ENCODE data around the gene COP1. TPM values are rescaled to one million over a fixed set of nuclear protein-coding genes. Genes with fewer than 3 reads are reported as not detected.

Gene COP1
- total and polyA plus RNA-seq, 2 of the 13 experiments (the other 11 are each of a cell fraction or from before 2014, with no cell fraction given): 20.5 to 51.3 TPM

- no TSS peak for BruUV-seq (replicated peaks)
- H3K36me3 ChIP-seq (replicated peaks in 1 of 2; ENCODE audit: control insufficient read depth in 1 of 2, insufficient read depth in 2 of 2, low read length in 2 of 2): no peaks in the 10 kb centered on the region; a peak in 1 of 5 replicates
- ATAC-seq (no peak), DNase-seq (ENCODE audit: low spot score) (no peak), FAIRE-seq (no peak)
- in situ Hi-C loops (cut with HindIII; ENCODE audit: extremely low pct_ligation_motif_present, low pct_unique_long_range_greater_than_20kb): no loop called here
- no peak for TF ChIP-seq MTF1 (CRISPR knock-in tag; IDR thresholded peaks at IDR 0.05)
- no peak for TF ChIP-seq MAFG (CRISPR knock-in tag; IDR thresholded peaks at IDR 0.05)
- TF ChIP-seq TCF12 (IDR thresholded peaks at IDR 0.05): no peak
- TF ChIP-seq TCF12 (CRISPR knock-in tag; IDR thresholded peaks at IDR 0.05): no peak
- no peak for TF ChIP-seq FOXO1 (CRISPR knock-in tag; IDR thresholded peaks at IDR 0.05)
- CTCF ChIA-PET (ENCODE audit: low intra/inter-chr PET ratio, low total read pairs): no interaction called here
- WGBS (ENCODE audit: low lambda C conversion rate): 74% methylated on average over 2 of the region's 2 CpGs
- peaks cover 35% of the 10 kb centered on the region for H3K79me2 ChIP-seq (ENCODE audit: insufficient read depth, low read length)
- intact Hi-C loops (cut with micrococcal nuclease; ENCODE audit: unreplicated experiment): loop anchor here (5.0 kb wide), 1 partner anchor 73 kb away; the partner anchor contains the start of gene COP1
- H3K4me3 ChIP-seq (replicated peaks in 1 of 3; ENCODE audit: insufficient read depth in 1 of 3, low read depth in 2 of 3, low read length in 3 of 3): no peak overlapping the region
- H3K4me2 ChIP-seq (ENCODE audit: low read depth, low read length): no peak overlapping the region
- H4K20me1 ChIP-seq (ENCODE audit: insufficient read depth, low read length): no peaks in the 10 kb centered on the region
- H3K27ac ChIP-seq (ENCODE audit: extremely low read length, insufficient read depth, low read length): no peak overlapping the region
- peaks cover 10% of the 10 kb centered on the region; the same call in 1 of the 2 replicates for H3K4me1 ChIP-seq (ENCODE audit: insufficient read depth, low read length)
- H3K27me3 ChIP-seq (ENCODE audit: control insufficient read depth in 1 of 2, insufficient read depth in 2 of 2, low read length in 2 of 2): no peaks in the 10 kb centered on the region
- POLR2A ChIA-PET: interaction anchor here (1.2 kb wide), 1 partner anchor 73 kb away, joined by 3 read pairs; no protein-coding TSS in a partner anchor
- no peak overlapping the region for H2AFZ ChIP-seq (ENCODE audit: low read length)
- no peaks in the 10 kb centered on the region for H3K9me3 ChIP-seq (ENCODE audit: low read length)
- H3K9ac ChIP-seq (ENCODE audit: insufficient read depth, low read depth, low read length): no peak overlapping the region
Observed at GRCh38 chr1:176134666-176135065, 72.4 kb downstream of the COP1 start.

GRCh38 chr1:176122282-176122681 is 84.8 kb downstream of the COP1 start:
- Histone ChIP-seq H3K27me3 (ENCODE audit: control insufficient read depth in 1 of 2, insufficient read depth in 2 of 2, low read length in 2 of 2) (no peaks in the 10 kb centered on the region), H3K4me1 (ENCODE audit: insufficient read depth, low read length) (no peaks in the 10 kb centered on the region), H3K36me3 (replicated peaks in 1 of 2; ENCODE audit: control insufficient read depth in 1 of 2, insufficient read depth in 2 of 2, low read length in 2 of 2) (0 out of 5 replicates have a peak, but pooled peaks cover 0 to 8% of the 10 kb centered on the region in 2 experiments), H2AFZ (ENCODE audit: low read length) (no peak overlapping the region), H3K79me2 (ENCODE audit: insufficient read depth, low read length) (no peaks in the 10 kb centered on the region), H3K4me3 (replicated peaks in 1 of 3; ENCODE audit: insufficient read depth in 1 of 3, low read depth in 2 of 3, low read length in 3 of 3) (no peak overlapping the region), H3K9ac (ENCODE audit: insufficient read depth, low read depth, low read length) (no peak overlapping the region), H4K20me1 (ENCODE audit: insufficient read depth, low read length) (no peaks in the 10 kb centered on the region), H3K4me2 (ENCODE audit: low read depth, low read length) (no peak overlapping the region), H3K9me3 (ENCODE audit: low read length) (no peaks in the 10 kb centered on the region), H3K27ac (ENCODE audit: extremely low read length, insufficient read depth, low read length) (no peak overlapping the region)
- CTCF ChIA-PET (ENCODE audit: low intra/inter-chr PET ratio, low total read pairs): no interaction called here
- intact Hi-C loops (cut with micrococcal nuclease; ENCODE audit: unreplicated experiment): no loop called here
- ATAC-seq (no peak), DNase-seq (ENCODE audit: low spot score) (no peak), FAIRE-seq (no peak)
- BruUV-seq (replicated peaks): no TSS peak
- over 99% methylated on average over 4 of the region's 4 CpGs for WGBS (ENCODE audit: low lambda C conversion rate)
- TF ChIP-seq ATF1 (CRISPR knock-in tag; IDR thresholded peaks at IDR 0.05) (no peak), RXRB (CRISPR knock-in tag; IDR thresholded peaks at IDR 0.05; ENCODE audit: borderline replicate concordance) (no peak), POLR2AphosphoS2 (IDR thresholded peaks at IDR 0.05; ENCODE audit: low read depth, low read length) (no peak), MBNL3 (CRISPR knock-in tag; conservative IDR thresholded peaks at IDR 0.05) (no peak), RARA (CRISPR knock-in tag; IDR thresholded peaks at IDR 0.05) (no peak), ZEB1 (IDR thresholded peaks at IDR 0.05; ENCODE audit: insufficient replicate concordance, low read depth) (no peak), PRDM10 (CRISPR knock-in tag; IDR thresholded peaks at IDR 0.05; ENCODE audit: low read depth) (no peak), ZNF224 (CRISPR knock-in tag; IDR thresholded peaks at IDR 0.05) (no peak), HNF4A (CRISPR knock-in tag; IDR thresholded peaks at IDR 0.05) (no peak), PRMT3 (CRISPR knock-in tag; IDR thresholded peaks at IDR 0.05; ENCODE audit: borderline replicate concordance, low read depth) (no peak), ZNF556 (CRISPR knock-in tag; IDR thresholded peaks at IDR 0.05; ENCODE audit: borderline replicate concordance) (no peak), MEIS1 (CRISPR knock-in tag; IDR thresholded peaks at IDR 0.05; ENCODE audit: borderline replicate concordance) (no peak)
- POLR2A ChIA-PET: no interaction called here
- in situ Hi-C loops (cut with HindIII; ENCODE audit: extremely low pct_ligation_motif_present, low pct_unique_long_range_greater_than_20kb): no loop called here

Data from HepG2 (cell line).